Lower leg skin (tissue), 4 donors: ENCODE data around the gene PLA2G7. TPM values are rescaled to one million over a fixed set of nuclear protein-coding genes. Genes with fewer than 3 reads are reported as not detected.
A peak's percentile ranks its signal among the peaks of the same experiment; 100 is the strongest.
"Not testable (repeated sequence)": the region's sequence is repeated elsewhere in the genome, so short reads cannot be mapped to it uniquely, and the experiment has no call there.

Experiments used
- DNase-seq, 2 donors: peaks; one replicate each; pipeline ENCODE4 v3.0.0-alpha.2; 2019; ENCODE audit warnings: low spot score in 2 of 2
- H3K4me3 ChIP-seq: fragments of 200-600 bp; sonication (generic); 2 replicates; pipeline ENCODE4 v1.5.1; 2017; ENCODE audit warnings: mild to moderate bottlenecking, low read depth; ENCODE audit not compliant: poor library complexity, severe bottlenecking
- CTCF ChIP-seq, 3 donors: fragments of 450-650 bp; IDR thresholded peaks; one replicate each; pipeline ENCODE4 v1.5.1; 2016; ENCODE audit warnings: antibody characterized with exemption in 3 of 3, mild to moderate bottlenecking in 3 of 3, moderate library complexity in 2 of 3
- POLR2A ChIP-seq, 2 donors: fragments of 450-650 bp; IDR thresholded peaks; one replicate each; pipeline ENCODE4 v1.6.1; 2016 to 2017; ENCODE audit warnings: antibody characterized with exemption in 2 of 2, mild to moderate bottlenecking in 1 of 2, moderate library complexity in 1 of 2
- WGBS, 2 donors: methylation state at CpG; one replicate each; pipeline ENCODE4 v1.1.5; 2018; 5-methylcytosine and 5-hydroxymethylcytosine counted together
- intact Hi-C: fragments of 100-400 bp; cut with DNase I; formaldehyde crosslinking; loops from one replicate; pipeline ENCODE4 v1.15.0; 2023; ENCODE audit warnings: low total_unique reads
- total RNA-seq, 4 donors: library from RNA; depleted of rRNA; stranded (reverse); fragments of >200 nt; gene quantifications; one replicate each; pipeline ENCODE4 v1.1.0, GENCODE V29; 2016

Gene PLA2G7
- total RNA-seq, 4 donors from 2014 or later: 0.61 to 7.1 (median 2.0) TPM

- intact Hi-C loops: no loop called here
- no peak for DNase-seq
- TF ChIP-seq CTCF (IDR thresholded peaks at IDR 0.05): no peak
- TF ChIP-seq POLR2A (IDR thresholded peaks at IDR 0.05): no peak
- H3K4me3 ChIP-seq: no peak overlapping the region
- 40 to 45% methylated on average over 1 of the region's 1 CpG for WGBS, 2 donors
Observed at GRCh38 chr6:46773201-46773855, 38.2 kb upstream of the PLA2G7 start.

GRCh38 chr6:46772762-46773161, 37.6 kb upstream of the PLA2G7 start:
- 62 to 75% methylated on average over 2 of the region's 2 CpGs for WGBS, 2 donors
- intact Hi-C loops: no loop called here
- DNase-seq: peak; percentile 54 to 86
- TF ChIP-seq CTCF (IDR thresholded peaks at IDR 0.05) (no peak), POLR2A (IDR thresholded peaks at IDR 0.05) (no peak)
- H3K4me3 ChIP-seq: no peak overlapping the region

- 85 to 87% methylated on average over 1 of the region's 1 CpG for WGBS, 2 donors
- no peak overlapping the region for H3K4me3 ChIP-seq
- intact Hi-C loops: no loop called here
- TF ChIP-seq CTCF (IDR thresholded peaks at IDR 0.05) (no peak), POLR2A (IDR thresholded peaks at IDR 0.05) (no peak)
- no peak for DNase-seq
Observed at GRCh38 chr6:46772016-46772415, 36.8 kb upstream of the PLA2G7 start.

- whole genome bisulfite sequencing, 2 donors: 82 to 93% methylated on average over 5 of the region's 5 CpGs
- TF ChIP-seq CTCF (IDR thresholded peaks at IDR 0.05): no peak
- no peak for TF ChIP-seq POLR2A (IDR thresholded peaks at IDR 0.05)
- H3K4me3 ChIP-seq: no peak overlapping the region
- intact Hi-C loops: no loop called here
- DNase-seq: no peak
Observed at GRCh38 chr6:46764961-46765360, 29.8 kb upstream of the PLA2G7 start.

- 93 to 94% methylated on average over 10 of the region's 10 CpGs for WGBS, 2 donors
- H3K4me3 ChIP-seq, DNase-seq, intact Hi-C loops: not testable (repeated sequence)
Observed at GRCh38 chr6:46764280-46764679, 29.1 kb upstream of the PLA2G7 start.

GRCh38 chr6:46763466-46763865, 28.3 kb upstream of the PLA2G7 start:
- DNase-seq: no peak
- 72 to 80% methylated on average over 2 of the region's 2 CpGs for WGBS, 2 donors

More at GRCh38 chr6:46763466-46763865, 28.3 kb upstream of the PLA2G7 start:
- intact Hi-C loops: no loop called here
- no peak for TF ChIP-seq POLR2A (IDR thresholded peaks at IDR 0.05)
- no peak for TF ChIP-seq CTCF (IDR thresholded peaks at IDR 0.05)
- no peak overlapping the region for H3K4me3 ChIP-seq
